GM19463 (cell line): ENCODE data around the gene TALDO1.

Experiments
- ATAC-seq: cut with Tn5 transposase; IDR thresholded peaks from one replicate; pipeline ENCODE4 v1.9.1; 2021; ENCODE audit warnings: mild to moderate bottlenecking, moderate library complexity; ENCODE audit not compliant: unreplicated experiment

The TALDO1 gene

GRCh38 chr11:786235-787083, 39.2 kb downstream of the TALDO1 start:
- ATAC-seq, result no peak

- ATAC-seq, result no peak
Observed at GRCh38 chr11:787084-787675, 39.9 kb downstream of the TALDO1 start.

GRCh38 chr11:788009-788640, 40.9 kb downstream of the TALDO1 start:
- no peak for ATAC-seq

- no peak for ATAC-seq
Observed at GRCh38 chr11:788953-789940, 42.0 kb downstream of the TALDO1 start.

- ATAC-seq, result no peak
Observed at GRCh38 chr11:789943-790342, 42.7 kb downstream of the TALDO1 start, which contains the start of gene CEND1. Gene CEND1, minus strand, starts transcription at chr11:790090. Its CDS starts 1,514 bp downstream, at chr11:788576.

GRCh38 chr11:790721-791564, 43.7 kb downstream of the TALDO1 start:
- no peak for ATAC-seq

- no peak for ATAC-seq
Observed at GRCh38 chr11:791658-792534, 44.6 kb downstream of the TALDO1 start.

- ATAC-seq, result no peak
Observed at GRCh38 chr11:792535-792821, 45.2 kb downstream of the TALDO1 start.

GRCh38 chr11:792873-793272, 45.6 kb downstream of the TALDO1 start:
- ATAC-seq, result no peak

- ATAC-seq, result no peak
Observed at GRCh38 chr11:793556-793955, 46.3 kb downstream of the TALDO1 start.

- ATAC-seq, result no peak
Observed at GRCh38 chr11:794013-794765, 46.9 kb downstream of the TALDO1 start.

GRCh38 chr11:794766-795633, 47.7 kb downstream of the TALDO1 start:
- ATAC-seq, result no peak

- ATAC-seq, result no peak
Observed at GRCh38 chr11:795634-796564, 48.6 kb downstream of the TALDO1 start.

GRCh38 chr11:796565-797295, 49.5 kb downstream of the TALDO1 start:
- ATAC-seq, result no peak

GRCh38 chr11:797296-798092, 50.2 kb downstream of the TALDO1 start:
- ATAC-seq, result peak; percentile 36
